Right ventricle myocardium superior (tissue), 1 donor: ENCODE data around the gene ACHE. TPM values are rescaled to one million over a fixed set of nuclear protein-coding genes. Genes with fewer than 3 reads are reported as not detected.

ENCODE experiments used
- ATAC-seq: fragments of 200-7000 bp; cut with Tn5 transposase; one replicate; pipeline ENCODE4 v1.9.1; 2020; ENCODE audit warnings: mild to moderate bottlenecking; ENCODE audit not compliant: poor library complexity
- DNase-seq: peaks from one replicate; pipeline ENCODE4 v3.0.0-alpha.2; 2020
- intact Hi-C: fragments of 100-400 bp; cut with DNase I; formaldehyde crosslinking; loops from one replicate; pipeline ENCODE4 v1.11.2; 2022
- total RNA-seq: library from RNA; stranded (reverse); fragmentation: NEBNext Ultra II Directional; extraction: Animal tissue kit (Norgen Biotek cat#: 25700); gene quantifications from one replicate; pipeline ENCODE4 v1.2.1, GENCODE V29; 2021
- donor health status: DM: no; HTN: yes; CAD: no; lungs with severe emphysema.

Gene ACHE
- total RNA-seq, 1 donor from 2014 or later: 0.65 TPM

DNA sequence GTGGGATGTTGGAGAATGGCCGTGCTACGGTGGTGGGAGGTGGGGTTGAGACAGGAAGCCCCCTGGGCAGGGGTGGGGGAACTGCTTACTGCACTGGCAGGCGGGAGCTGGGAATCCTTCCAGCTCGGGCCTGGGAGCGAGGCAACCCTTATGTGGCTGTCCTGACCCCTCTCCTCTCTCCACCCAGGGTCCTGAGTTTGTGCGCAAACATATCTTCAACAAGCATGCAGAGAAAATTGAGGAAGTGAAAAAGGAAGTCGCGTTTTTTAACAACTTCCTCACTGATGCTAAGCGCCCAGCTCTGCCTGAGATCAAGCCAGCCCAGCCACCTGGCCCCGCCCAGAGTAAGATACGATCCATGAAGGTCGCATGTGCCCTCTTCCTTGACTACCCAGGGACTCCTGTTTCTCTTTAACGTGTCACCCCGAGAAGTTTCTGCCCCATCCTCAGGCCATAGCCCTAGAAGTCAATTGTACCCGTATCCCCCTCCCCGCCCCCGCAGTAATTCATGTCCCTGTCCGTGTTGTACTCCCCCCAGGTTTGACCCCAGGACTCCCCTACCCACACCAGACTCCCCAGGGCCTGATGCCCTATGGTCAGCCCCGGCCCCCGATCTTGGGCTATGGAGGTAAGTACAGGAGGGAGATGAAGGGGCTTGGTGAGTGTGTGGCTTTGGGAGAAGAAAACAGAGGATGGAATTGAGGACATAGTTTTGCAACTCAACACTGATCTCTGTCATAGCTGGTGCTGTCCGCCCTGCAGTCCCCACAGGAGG, 8.0 kb downstream of the ACHE start:
- no peak for ATAC-seq
- peak; percentile 68 for DNase-seq
- intact Hi-C loops: no loop called here

DNA sequence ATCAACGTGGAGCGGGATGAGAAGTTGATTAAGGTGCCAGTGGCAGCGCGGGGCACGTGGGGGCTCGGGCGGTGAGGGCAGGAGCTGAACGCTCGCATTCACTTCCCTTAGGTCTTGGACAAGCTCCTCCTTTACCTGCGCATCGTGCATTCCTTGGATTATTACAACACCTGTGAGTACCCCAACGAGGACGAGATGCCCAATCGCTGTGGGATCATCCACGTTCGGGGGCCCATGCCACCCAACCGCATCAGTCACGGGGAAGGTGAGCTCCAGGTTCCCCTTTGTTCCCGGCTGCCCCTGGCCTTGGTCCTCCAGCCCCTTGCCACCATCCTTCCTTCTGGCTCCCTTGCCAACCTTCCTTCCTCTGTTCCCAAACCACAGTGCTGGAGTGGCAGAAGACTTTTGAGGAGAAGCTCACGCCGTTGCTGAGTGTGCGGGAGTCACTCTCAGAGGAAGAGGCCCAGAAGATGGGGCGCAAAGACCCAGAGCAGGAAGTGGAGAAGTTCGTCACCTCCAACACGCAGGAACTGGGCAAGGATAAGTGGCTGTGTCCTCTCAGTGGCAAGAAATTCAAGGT, 8.7 kb downstream of the ACHE start:
- ATAC-seq (no peak), DNase-seq (no peak)
- intact Hi-C loops: no loop called here

GRCh38 chr7:100886142-100886935, 9.3 kb downstream of the ACHE start:
- intact Hi-C loops: no loop called here
- DNase-seq (no peak), ATAC-seq (no peak)

GRCh38 chr7:100885440-100886141, 10.1 kb downstream of the ACHE start:
- no peak for ATAC-seq
- no peak for DNase-seq
- intact Hi-C loops: no loop called here

DNA sequence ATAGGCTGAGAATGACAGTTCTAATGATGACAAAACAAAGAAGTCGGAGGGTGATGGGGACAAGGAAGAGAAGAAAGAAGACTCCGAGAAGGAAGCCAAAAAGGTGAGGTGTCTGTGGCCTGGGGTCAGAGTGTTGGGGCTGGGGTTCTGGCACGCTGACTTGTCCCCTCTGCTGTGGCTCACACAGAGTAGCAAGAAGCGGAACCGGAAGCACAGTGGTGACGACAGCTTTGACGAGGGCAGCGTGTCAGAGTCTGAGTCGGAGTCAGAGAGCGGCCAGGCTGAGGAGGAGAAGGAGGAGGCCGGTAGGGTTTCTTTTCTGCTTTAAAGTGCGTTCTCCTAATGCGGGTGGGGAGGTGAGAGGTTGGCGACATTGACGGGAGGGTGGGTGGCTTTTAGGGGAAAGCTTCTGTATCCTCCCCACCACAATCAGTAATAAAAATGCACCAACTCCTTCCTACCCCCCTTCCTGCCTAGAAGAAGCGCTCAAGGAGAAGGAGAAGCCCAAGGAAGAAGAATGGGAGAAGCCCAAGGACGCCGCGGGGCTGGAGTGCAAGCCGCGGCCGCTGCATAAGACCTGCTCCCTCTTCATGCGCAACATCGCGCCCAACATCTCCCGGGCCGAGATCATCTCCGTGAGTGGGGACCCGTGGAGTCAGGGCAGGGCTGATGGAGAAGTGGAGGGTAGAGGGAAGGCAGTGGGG, 10.8 kb downstream of the ACHE start:
- intact Hi-C loops: no loop called here
- no peak for DNase-seq
- ATAC-seq: no peak

DNA sequence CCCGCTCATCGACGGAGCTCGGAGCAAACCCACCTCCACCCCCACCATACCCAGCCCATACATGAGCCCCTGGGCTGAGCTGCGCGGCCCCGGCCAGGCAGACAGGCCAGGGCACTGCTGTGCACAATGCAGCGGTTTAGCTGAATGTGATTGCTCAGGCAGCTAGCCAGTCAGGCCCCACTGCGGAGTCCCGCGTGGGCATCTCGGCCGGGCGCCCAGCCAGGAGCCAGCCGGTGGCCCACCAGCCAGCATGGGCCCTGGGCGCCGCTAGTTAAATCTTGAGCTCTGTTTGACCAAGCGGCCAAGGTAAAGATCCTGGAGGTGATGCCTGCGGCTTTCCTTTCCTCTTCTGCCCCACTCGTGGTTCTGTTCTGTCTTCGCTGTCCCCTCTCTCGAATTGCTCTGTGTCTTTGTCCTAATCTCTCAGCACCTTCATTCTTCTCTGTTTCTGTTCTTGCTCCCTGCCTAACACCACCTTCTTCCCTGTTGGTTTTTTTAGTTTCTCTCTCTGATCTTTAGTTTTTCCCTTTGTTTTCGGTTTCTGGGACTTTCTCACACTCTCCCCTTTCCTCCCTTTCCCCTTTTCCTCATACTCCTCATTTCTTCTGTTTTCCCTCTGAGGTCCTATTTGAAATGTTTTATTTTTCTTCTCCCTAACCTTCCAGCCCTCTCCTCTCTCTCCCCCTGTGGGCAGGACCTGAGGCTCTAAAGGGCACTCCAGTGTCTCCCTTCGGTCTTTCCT, 12.7 kb downstream of the ACHE start:
- DNase-seq (no peak), ATAC-seq (no peak)
- intact Hi-C loops: no loop called here

GRCh38 chr7:100882201-100882600, 13.5 kb downstream of the ACHE start:
- ATAC-seq (no peak), DNase-seq (no peak)
- intact Hi-C loops: no loop called here

DNA sequence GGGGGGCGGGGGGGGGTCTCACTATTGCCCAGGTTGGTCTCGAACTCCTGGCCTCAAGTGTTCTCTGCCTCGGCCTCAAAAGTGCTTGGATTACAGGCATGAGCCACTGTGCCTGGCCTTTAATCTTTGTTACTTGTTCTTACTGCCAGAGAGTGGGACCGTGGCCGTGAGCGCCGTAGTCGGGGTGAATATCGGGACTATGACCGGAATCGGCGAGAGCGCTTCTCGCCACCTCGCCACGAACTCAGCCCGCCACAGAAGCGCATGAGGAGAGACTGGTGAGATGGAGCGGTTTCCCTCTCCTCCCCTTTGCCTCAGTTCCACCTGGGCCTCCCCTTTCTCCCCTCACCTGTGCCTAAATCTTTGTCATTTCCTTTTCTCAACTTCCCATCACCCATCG, 14.6 kb downstream of the ACHE start:
- ATAC-seq: no peak
- intact Hi-C loops: no loop called here
- no peak for DNase-seq

GRCh38 chr7:100880645-100881044, 15.0 kb downstream of the ACHE start:
- DNase-seq (no peak), ATAC-seq (no peak)
- intact Hi-C loops: no loop called here

DNA sequence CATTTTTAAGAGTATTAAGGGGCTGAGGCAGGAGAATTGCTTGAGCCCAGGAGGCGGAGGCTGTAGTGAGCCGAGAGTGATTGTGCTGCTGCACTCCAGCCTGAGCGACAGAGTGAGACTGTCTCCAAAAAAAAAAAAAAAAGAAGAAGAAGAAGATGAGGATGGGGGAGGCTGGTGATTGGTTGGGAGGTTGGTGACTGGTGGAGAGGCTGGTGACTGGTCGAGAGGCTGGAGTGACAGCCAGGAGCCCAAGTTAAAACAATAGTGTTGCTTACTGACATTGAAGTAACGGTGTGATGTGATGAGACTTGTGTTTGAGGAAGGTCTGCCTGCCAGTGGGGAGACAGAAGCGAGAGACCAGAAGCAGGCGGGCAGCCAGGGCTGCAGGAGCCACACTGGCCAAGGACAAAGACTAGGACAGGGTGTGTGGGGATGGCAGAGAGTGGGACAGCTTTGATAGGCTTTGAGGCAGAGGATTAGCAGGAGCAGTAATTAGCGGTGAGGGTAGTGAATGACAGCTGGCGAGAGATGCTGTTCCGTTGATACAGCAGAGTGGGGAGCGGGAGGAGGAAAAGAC, 15.9 kb downstream of the ACHE start:
- intact Hi-C loops: no loop called here
- DNase-seq (no peak), ATAC-seq (peak; percentile 57)

GRCh38 chr7:100878685-100879084, 17.0 kb downstream of the ACHE start:
- intact Hi-C loops: no loop called here
- DNase-seq: no peak
- no peak for ATAC-seq

- intact Hi-C loops: no loop called here
- ATAC-seq (no peak), DNase-seq (no peak)
Observed at GRCh38 chr7:100878013-100878412, 17.7 kb downstream of the ACHE start.

GRCh38 chr7:100875356-100875751, 20.3 kb downstream of the ACHE start:
- intact Hi-C loops: no loop called here
- peak; percentile 44 for ATAC-seq

GRCh38 chr7:100874577-100875355, 20.9 kb downstream of the ACHE start, which contains the start of gene SRRT:
TSS of gene SRRT (plus strand) at chr7:100875103. CDS start at chr7:100875591, 488 bp downstream.
- peak; percentile 98 for ATAC-seq
- intact Hi-C loops: no loop called here
- peak; percentile 99 for DNase-seq

More at GRCh38 chr7:100875356-100875751, 20.3 kb downstream of the ACHE start:
- DNase-seq: no peak

DNA sequence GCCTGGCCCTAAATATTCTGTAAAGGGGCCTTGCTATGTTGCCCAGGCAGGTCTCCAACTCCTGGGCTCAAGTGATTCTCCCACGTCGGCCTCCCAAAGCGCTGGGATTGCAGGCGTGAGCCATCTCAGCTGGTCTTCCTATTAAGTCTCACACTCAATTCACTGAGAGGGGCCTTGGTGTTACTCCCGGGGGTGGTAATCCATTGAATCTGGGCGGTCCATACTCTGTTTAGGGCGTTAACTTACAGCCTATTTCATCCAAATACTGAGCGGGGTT, 21.4 kb downstream of the ACHE start:
- DNase-seq (no peak), ATAC-seq (peak; percentile 1)
- intact Hi-C loops: no loop called here

GRCh38 chr7:100873599-100874299, 21.9 kb downstream of the ACHE start:
- DNase-seq (no peak), ATAC-seq (no peak)
- intact Hi-C loops: no loop called here
